GM10847 (cell line): ENCODE measurements around the gene HOXB2.

Source experiments
- POLR2A ChIP-seq: IDR thresholded peaks from 2 replicates; pipeline ENCODE4 v1.6.1; 2011; ENCODE audit not compliant: insufficient read length; ENCODE audit errors: extremely low read depth

HOXB2 gene

GRCh38 chr17:48584223-48584741 lies 39.4 kb upstream of the HOXB2 start:
- TF ChIP-seq POLR2A = no peak

GRCh38 chr17:48583708-48584222 lies 38.9 kb upstream of the HOXB2 start:
- no peak for TF ChIP-seq POLR2A

GRCh38 chr17:48582750-48583069 lies 37.8 kb upstream of the HOXB2 start:
- TF ChIP-seq POLR2A = no peak

- no peak for TF ChIP-seq POLR2A
These were observed 35.0 kb upstream of the HOXB2 start for GRCh38 chr17:48579760-48580554.

- no peak for TF ChIP-seq POLR2A
These were observed 34.5 kb upstream of the HOXB2 start for GRCh38 chr17:48579471-48579759.

- peak; percentile 36 for TF ChIP-seq POLR2A
These were observed 33.9 kb upstream of the HOXB2 start for GRCh38 chr17:48578616-48579470.

- no peak for TF ChIP-seq POLR2A
These were observed 33.2 kb upstream of the HOXB2 start, which contains the start of gene HOXB4 for GRCh38 chr17:48577946-48578615. Gene HOXB4 (minus strand): TSS chr17:48578350. CDS start chr17:48578319, 31 bp downstream.

- TF ChIP-seq POLR2A = no peak
These were observed 32.5 kb upstream of the HOXB2 start for GRCh38 chr17:48577330-48577945.

- no peak for TF ChIP-seq POLR2A
These were observed 31.8 kb upstream of the HOXB2 start for GRCh38 chr17:48576479-48577309.

GRCh38 chr17:48575673-48576478 lies 31.0 kb upstream of the HOXB2 start:
- TF ChIP-seq POLR2A = no peak

- no peak for TF ChIP-seq POLR2A
These were observed 30.2 kb upstream of the HOXB2 start for GRCh38 chr17:48575066-48575582.

- no peak for TF ChIP-seq POLR2A
These were observed 29.7 kb upstream of the HOXB2 start for GRCh38 chr17:48574505-48575065.

GRCh38 chr17:48571826-48572417 lies 27.0 kb upstream of the HOXB2 start:
- TF ChIP-seq POLR2A = no peak
